Astrocyte of the spinal cord (primary cell): ENCODE measurements around the gene CGNL1.
A peak's percentile ranks its signal among the peaks of the same experiment; 100 is the strongest.

Experiments
- DNase-seq: peaks from one replicate; pipeline ENCODE4 v3.0.0; 2011; ENCODE audit warnings: low read depth, low spot score
- H3K4me3 ChIP-seq: 2 replicates; pipeline ENCODE4 v1.5.1; 2011; ENCODE audit warnings: low read depth, mild to moderate bottlenecking, low read length, moderate library complexity
- CTCF ChIP-seq: IDR thresholded peaks from 2 replicates; pipeline ENCODE4 v1.5.1; 2012; ENCODE audit warnings: low read depth, mild to moderate bottlenecking, low read length, inconsistent platforms
- in situ Hi-C: cut with HindIII; loops from 2 replicates; pipeline ENCODE4 v1.10.0; 2017; ENCODE audit warnings: low sequenced_read_pairs

CGNL1 gene

GRCh38 chr15:57566834-57567233, 190.5 kb downstream of the CGNL1 start:
- in situ Hi-C loops = no loop called here
- TF ChIP-seq CTCF = no peak
- no peak for DNase-seq
- no peak overlapping the region for H3K4me3 ChIP-seq

- in situ Hi-C loops = no loop called here
Measured at GRCh38 chr15:57567891-57568290, 191.6 kb downstream of the CGNL1 start.

GRCh38 chr15:57568299-57568698, 192.0 kb downstream of the CGNL1 start:
- TF ChIP-seq CTCF = no peak
- no peak for DNase-seq
- no peak overlapping the region for H3K4me3 ChIP-seq
- in situ Hi-C loops = no loop called here

More at GRCh38 chr15:57567891-57568290, 191.6 kb downstream of the CGNL1 start:
- H3K4me3 ChIP-seq = no peak overlapping the region
- no peak for DNase-seq
- no peak for TF ChIP-seq CTCF

GRCh38 chr15:57570340-57570739, 194.0 kb downstream of the CGNL1 start:
- in situ Hi-C loops = no loop called here
- H3K4me3 ChIP-seq = no peak overlapping the region
- DNase-seq = no peak
- TF ChIP-seq CTCF = no peak

GRCh38 chr15:57570994-57571393, 194.7 kb downstream of the CGNL1 start:
- H3K4me3 ChIP-seq = no peak overlapping the region
- TF ChIP-seq CTCF = no peak
- in situ Hi-C loops = no loop called here
- peak; percentile 22 for DNase-seq

GRCh38 chr15:57571725-57572124, 195.4 kb downstream of the CGNL1 start:
- TF ChIP-seq CTCF = no peak
- no peak overlapping the region for H3K4me3 ChIP-seq
- DNase-seq = no peak
- in situ Hi-C loops = no loop called here

- no peak for DNase-seq
- no peak overlapping the region for H3K4me3 ChIP-seq
- TF ChIP-seq CTCF = no peak
- in situ Hi-C loops = no loop called here
Measured at GRCh38 chr15:57572468-57572867, 196.2 kb downstream of the CGNL1 start.
